ENCODE measurements around the gene EFNA5. TPM values are rescaled to one million over a fixed set of nuclear protein-coding genes. Genes with fewer than 3 reads are reported as not detected.

EFNA5 gene
- total and polyA plus RNA-seq, 2 of the 13 experiments (the other 11 are each of a cell fraction or from before 2014, with no cell fraction given) = not detected

DNA sequence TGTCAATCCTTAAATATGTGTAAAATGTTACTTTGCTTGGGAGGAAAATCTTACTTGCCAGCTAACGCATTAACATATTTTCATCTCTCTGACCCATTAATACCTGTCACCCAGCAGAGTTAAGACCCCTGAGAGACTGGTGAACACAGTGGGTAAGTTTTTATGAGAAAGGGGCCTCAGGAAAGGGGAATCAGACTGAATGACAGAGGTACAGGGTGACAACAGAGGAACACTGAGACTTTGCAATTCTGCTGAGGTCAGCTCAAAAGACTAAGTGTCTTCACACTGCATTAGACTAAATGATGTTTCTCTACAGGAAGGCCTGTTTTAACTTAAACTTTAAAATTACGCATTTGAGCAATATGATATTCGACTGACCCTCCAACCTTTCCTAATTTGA is 223.8 kb downstream of the EFNA5 start:
- ChIA-PET CTCF (ENCODE audit: low intra/inter-chr PET ratio, low total read pairs) (no interaction called here), POLR2A (no interaction called here)
- Histone ChIP-seq H3K9me3 (ENCODE audit: low read length) (no peaks in the 10 kb centered on the region), H4K20me1 (ENCODE audit: insufficient read depth, low read length) (no peaks in the 10 kb centered on the region), H3K79me2 (ENCODE audit: insufficient read depth, low read length) (no peaks in the 10 kb centered on the region), H3K9ac (ENCODE audit: insufficient read depth, low read depth, low read length) (no peak overlapping the region), H3K27me3 (ENCODE audit: control insufficient read depth in 1 of 2, insufficient read depth in 2 of 2, low read length in 2 of 2) (0 out of 5 replicates have a peak, but pooled peaks cover 0 to 4% of the 10 kb centered on the region in 2 experiments), H2AFZ (ENCODE audit: low read length) (no peak overlapping the region), H3K36me3 (replicated peaks in 1 of 2; ENCODE audit: control insufficient read depth in 1 of 2, insufficient read depth in 2 of 2, low read length in 2 of 2) (no peaks in the 10 kb centered on the region), H3K27ac (ENCODE audit: extremely low read length, insufficient read depth, low read length) (no peak overlapping the region), H3K4me2 (ENCODE audit: low read depth, low read length) (no peak overlapping the region), H3K4me1 (ENCODE audit: insufficient read depth, low read length) (no peaks in the 10 kb centered on the region), H3K4me3 (replicated peaks in 1 of 3; ENCODE audit: insufficient read depth in 1 of 3, low read depth in 2 of 3, low read length in 3 of 3) (no peak overlapping the region)
- FAIRE-seq (no peak), DNase-seq (ENCODE audit: low spot score) (no peak), ATAC-seq (no peak)
- 8% methylated on average over 3 of the region's 3 CpGs for WGBS (ENCODE audit: low lambda C conversion rate)
- no TSS peak for BruUV-seq (replicated peaks)
- intact Hi-C loops (cut with micrococcal nuclease; ENCODE audit: unreplicated experiment) (no loop called here), in situ Hi-C loops (cut with HindIII; ENCODE audit: extremely low pct_ligation_motif_present, low pct_unique_long_range_greater_than_20kb) (no loop called here)
- TF ChIP-seq MAFF (IDR thresholded peaks at IDR 0.05; ENCODE audit: low read depth, low read length) = peak; percentile 96
- no peak for TF ChIP-seq ATF7-NPFF (CRISPR knock-in tag; IDR thresholded peaks at IDR 0.05; ENCODE audit: low read depth)
- TF ChIP-seq MAFK (conservative IDR thresholded peaks at IDR 0.05 in 1 of 2, IDR thresholded peaks at IDR 0.05 in 1 of 2; ENCODE audit: low read length in 2 of 2) = peak; percentile 94 to 97
- TF ChIP-seq PCBP2 (optimal IDR thresholded peaks at IDR 0.05; ENCODE audit: low read depth, low read length, poor library complexity, severe bottlenecking) = no peak

DNA sequence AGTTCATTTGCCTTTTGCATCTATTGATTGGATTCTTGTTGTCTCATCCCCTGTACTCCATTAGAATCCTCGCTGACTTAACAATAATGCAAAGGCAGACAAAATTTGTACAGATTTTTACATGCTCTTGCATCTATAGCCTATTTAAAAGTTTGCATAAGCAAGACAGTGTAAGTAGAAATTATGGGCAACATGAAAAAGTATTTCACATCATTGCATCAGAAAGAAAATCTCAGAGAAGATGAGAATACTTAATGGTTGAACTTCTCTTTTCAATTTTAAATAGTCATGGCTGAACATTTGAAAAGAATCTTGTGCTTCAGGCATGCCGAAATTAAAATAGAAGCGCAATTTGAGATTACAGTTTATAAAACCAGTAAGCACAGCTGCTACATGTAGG is 226.4 kb downstream of the EFNA5 start:
- Histone ChIP-seq H2AFZ (ENCODE audit: low read length) (no peak overlapping the region), H3K4me3 (replicated peaks in 1 of 3; ENCODE audit: insufficient read depth in 1 of 3, low read depth in 2 of 3, low read length in 3 of 3) (no peak overlapping the region), H3K36me3 (replicated peaks in 1 of 2; ENCODE audit: control insufficient read depth in 1 of 2, insufficient read depth in 2 of 2, low read length in 2 of 2) (no peaks in the 10 kb centered on the region), H3K27ac (ENCODE audit: extremely low read length, insufficient read depth, low read length) (no peak overlapping the region), H3K79me2 (ENCODE audit: insufficient read depth, low read length) (no peaks in the 10 kb centered on the region), H4K20me1 (ENCODE audit: insufficient read depth, low read length) (no peaks in the 10 kb centered on the region), H3K9me3 (ENCODE audit: low read length) (no peaks in the 10 kb centered on the region), H3K9ac (ENCODE audit: insufficient read depth, low read depth, low read length) (no peak overlapping the region), H3K4me1 (ENCODE audit: insufficient read depth, low read length) (no peaks in the 10 kb centered on the region), H3K27me3 (ENCODE audit: control insufficient read depth in 1 of 2, insufficient read depth in 2 of 2, low read length in 2 of 2) (0 out of 5 replicates have a peak, but pooled peaks cover 0 to 4% of the 10 kb centered on the region in 2 experiments), H3K4me2 (ENCODE audit: low read depth, low read length) (no peak overlapping the region)
- DNase-seq (ENCODE audit: low spot score) (no peak), ATAC-seq (no peak), FAIRE-seq (no peak)
- intact Hi-C loops (cut with micrococcal nuclease; ENCODE audit: unreplicated experiment) = no loop called here
- TF ChIP-seq CENPX (CRISPR knock-in tag; IDR thresholded peaks at IDR 0.05) (no peak), ZNF530 (CRISPR knock-in tag; IDR thresholded peaks at IDR 0.05; ENCODE audit: low read depth) (no peak)
- BruUV-seq (replicated peaks) = no TSS peak
- WGBS (ENCODE audit: low lambda C conversion rate) = 10% methylated on average over 3 of the region's 3 CpGs
- in situ Hi-C loops (cut with HindIII; ENCODE audit: extremely low pct_ligation_motif_present, low pct_unique_long_range_greater_than_20kb) = no loop called here
- ChIA-PET POLR2A (no interaction called here), CTCF (ENCODE audit: low intra/inter-chr PET ratio, low total read pairs) (no interaction called here)

All from HepG2 (cell line).